Measurements from ENCODE around the gene HEATR9.

Gene HEATR9

GRCh38 chr17:35875072-35875799 is 6.5 kb upstream of the HEATR9 start:
- Histone ChIP-seq H3K4me3 (ENCODE audit: low read depth, low read length) (no peak overlapping the region), H3K36me3 (replicated peaks) (no peaks in the 10 kb centered on the region), H3K27ac (no peak overlapping the region), H3K27me3 (replicated peaks) (no peaks in the 10 kb centered on the region)
- in situ Hi-C loops (cut with HindIII; ENCODE audit: low pct_ligation_motif_present, low sequenced_read_pairs) = no loop called here
- no peak for TF ChIP-seq CTCF (IDR thresholded peaks at IDR 0.05; ENCODE audit: low read depth, low read length, missing control alignments)
- no peak for DNase-seq

GRCh38 chr17:35872196-35872980 is 3.7 kb upstream of the HEATR9 start:
- no peaks in the 10 kb centered on the region for H3K27me3 ChIP-seq (replicated peaks)
- no peak for TF ChIP-seq CTCF (IDR thresholded peaks at IDR 0.05; ENCODE audit: low read depth, low read length, missing control alignments)
- no peaks in the 10 kb centered on the region for H3K36me3 ChIP-seq (replicated peaks)
- in situ Hi-C loops (cut with HindIII; ENCODE audit: low pct_ligation_motif_present, low sequenced_read_pairs) = no loop called here
- no peak overlapping the region for H3K27ac ChIP-seq
- no peak overlapping the region for H3K4me3 ChIP-seq (ENCODE audit: low read depth, low read length)
- no peak for DNase-seq

- no peak for DNase-seq
Measured at GRCh38 chr17:35870906-35871819, 2.5 kb upstream of the HEATR9 start.

GRCh38 chr17:35867574-35867973 is 1.1 kb downstream of the HEATR9 start:
- in situ Hi-C loops (cut with HindIII; ENCODE audit: low pct_ligation_motif_present, low sequenced_read_pairs) = no loop called here
- Histone ChIP-seq H3K4me3 (ENCODE audit: low read depth, low read length) (no peak overlapping the region), H3K27me3 (replicated peaks) (no peaks in the 10 kb centered on the region), H3K36me3 (replicated peaks) (no peaks in the 10 kb centered on the region), H3K27ac (no peak overlapping the region)
- TF ChIP-seq CTCF (IDR thresholded peaks at IDR 0.05; ENCODE audit: low read depth, low read length, missing control alignments) = no peak
- DNase-seq = no peak

More at GRCh38 chr17:35870906-35871819, 2.5 kb upstream of the HEATR9 start:
- no peak for TF ChIP-seq CTCF (IDR thresholded peaks at IDR 0.05; ENCODE audit: low read depth, low read length, missing control alignments)
- no peak overlapping the region for H3K27ac ChIP-seq
- no peaks in the 10 kb centered on the region for H3K36me3 ChIP-seq (replicated peaks)
- in situ Hi-C loops (cut with HindIII; ENCODE audit: low pct_ligation_motif_present, low sequenced_read_pairs) = no loop called here
- H3K4me3 ChIP-seq (ENCODE audit: low read depth, low read length) = no peak overlapping the region
- no peaks in the 10 kb centered on the region for H3K27me3 ChIP-seq (replicated peaks)

GRCh38 chr17:35866341-35866950 is 2.2 kb downstream of the HEATR9 start:
- in situ Hi-C loops (cut with HindIII; ENCODE audit: low pct_ligation_motif_present, low sequenced_read_pairs) = no loop called here

More at GRCh38 chr17:35866341-35866950, 2.2 kb downstream of the HEATR9 start:
- TF ChIP-seq CTCF (IDR thresholded peaks at IDR 0.05; ENCODE audit: low read depth, low read length, missing control alignments) = no peak
- Histone ChIP-seq H3K27me3 (replicated peaks) (no peaks in the 10 kb centered on the region), H3K27ac (no peak overlapping the region), H3K4me3 (ENCODE audit: low read depth, low read length) (no peak overlapping the region), H3K36me3 (replicated peaks) (no peaks in the 10 kb centered on the region)
- no peak for DNase-seq
